Endothelial cell of umbilical vein (primary cell): ENCODE data around the gene PRKG1. TPM values are rescaled to one million over a fixed set of nuclear protein-coding genes. Genes with fewer than 3 reads are reported as not detected.

Experiments
- BruUV-seq: library from RNA; stranded (reverse); fragments of 400-500 nt; replicated peaks from 2 replicates; lab custom pipeline; 2021; lab: Mats Ljungman, UMichigan
- CTCF ChIA-PET: fragments of 300-600, 350-600 bp; sonication (Branson Sonifier 250); formaldehyde crosslinking; loops from one replicate; lab custom pipeline; 2021; ENCODE audit warnings: antibody characterized with exemption, inconsistent platforms; lab: Charles Lee
- POLR2A ChIA-PET: fragments of 300-600, 350-600 bp; sonication (Branson Sonifier 250); formaldehyde crosslinking; loops from one replicate; lab custom pipeline; 2021; ENCODE audit warnings: antibody characterized with exemption, inconsistent platforms; lab: Charles Lee
- DNase-seq: peaks from one replicate; pipeline ENCODE4 v3.0.0-alpha.2; 2011; ENCODE audit warnings: low read depth, low spot score
- FAIRE-seq: peaks from 2 replicates; lab custom pipeline; 2011; peaks lifted over from hg19 to GRCh38; lab: Jason Lieb, UNC
- H2AFZ ChIP-seq: 2 replicates; pipeline ENCODE4 v1.6.0; 2012; ENCODE audit warnings: low read depth, low read length, control low read depth, inconsistent platforms
- H3K27ac ChIP-seq: 2 replicates; pipeline ENCODE4 v1.5.1; 2011; ENCODE audit warnings: low read depth, mild to moderate bottlenecking, control low read depth, low read length, moderate library complexity; ENCODE audit not compliant: insufficient read depth
- H3K27me3 ChIP-seq, 2 experiments: 2 replicates each; pipeline versions ENCODE4 v1.6.0 to v1.6.1; 2011; ENCODE audit warnings: low read length in 2 of 2, mixed read lengths in 1 of 2; ENCODE audit not compliant: control insufficient read depth in 2 of 2, insufficient read depth in 2 of 2
- H3K36me3 ChIP-seq, 2 experiments: 2 replicates in 1 of 2; 3 replicates in 1 of 2; pipeline ENCODE4 v1.5.1; 2011; ENCODE audit warnings: low read length in 2 of 2, mild to moderate bottlenecking in 1 of 2, moderate library complexity in 1 of 2; ENCODE audit not compliant: control insufficient read depth in 2 of 2, insufficient read depth in 2 of 2; ENCODE audit errors: extremely low read depth in 1 of 2
- H3K4me1 ChIP-seq: 3 replicates; pipeline ENCODE4 v1.5.1; 2011; ENCODE audit warnings: mild to moderate bottlenecking, low read length; ENCODE audit not compliant: control insufficient read depth, insufficient read depth; ENCODE audit errors: extremely low read depth
- H3K4me2 ChIP-seq: 2 replicates; pipeline ENCODE4 v1.6.1; 2011; ENCODE audit warnings: low read length, control low read depth, mixed read lengths; ENCODE audit not compliant: insufficient read depth
- H3K4me3 ChIP-seq, 3 experiments: fragments of 200-600 bp in 1 of 3; sonication (generic), shearing (Covaris generic) in 1 of 3; replicated peaks in 1 of 3; 2 replicates each; pipeline ENCODE4 v1.5.1; 2011 to 2016; ENCODE audit warnings: control low read depth in 3 of 3, low read length in 3 of 3, mild to moderate bottlenecking in 2 of 3, inconsistent platforms in 1 of 3, low read depth in 1 of 3, moderate library complexity in 1 of 3; ENCODE audit not compliant: insufficient read depth in 1 of 3
- H3K79me2 ChIP-seq: 2 replicates; pipeline ENCODE4 v1.6.0; 2012; ENCODE audit warnings: low read length, inconsistent platforms; ENCODE audit not compliant: control insufficient read depth, insufficient read depth
- H3K9ac ChIP-seq: replicated peaks from 2 replicates; pipeline ENCODE3; 2011; ENCODE audit warnings: low read length, control low read depth; ENCODE audit not compliant: insufficient read depth; ENCODE audit errors: extremely low read depth
- H3K9me1 ChIP-seq: replicated peaks from 3 replicates; pipeline ENCODE4 v1.6.0; 2011; ENCODE audit warnings: mild to moderate bottlenecking, low read length; ENCODE audit not compliant: control insufficient read depth, insufficient read depth; ENCODE audit errors: extremely low read depth
- H3K9me3 ChIP-seq: replicated peaks from 2 replicates; pipeline ENCODE4 v1.5.1; 2012; ENCODE audit warnings: low read length, inconsistent platforms; ENCODE audit not compliant: control insufficient read depth, insufficient read depth
- H4K20me1 ChIP-seq: replicated peaks from 2 replicates; pipeline ENCODE3; 2011; ENCODE audit warnings: mild to moderate bottlenecking, low read length; ENCODE audit not compliant: control insufficient read depth, insufficient read depth; ENCODE audit errors: extremely low read depth
- CTCF ChIP-seq, 2 donors: IDR thresholded peaks; 1 replicate in 1 of 2; 2 replicates in 1 of 2; pipeline ENCODE4 v1.5.1; 2011; ENCODE audit warnings: low read length in 2 of 2, mild to moderate bottlenecking in 2 of 2, moderate library complexity in 2 of 2, control low read depth in 1 of 2, inconsistent platforms in 1 of 2, low read depth in 1 of 2; ENCODE audit not compliant: insufficient read depth in 1 of 2; ENCODE audit errors: extremely low read depth in 1 of 2
- EZH2 ChIP-seq: IDR thresholded peaks from 2 replicates; pipeline ENCODE4 v1.6.1; 2012; ENCODE audit warnings: borderline replicate concordance, low read depth, mild to moderate bottlenecking, moderate library complexity, low read length, inconsistent platforms; ENCODE audit not compliant: severe bottlenecking
- FOS ChIP-seq: IDR thresholded peaks from 2 replicates; pipeline ENCODE4 v1.6.1; 2011; ENCODE audit warnings: mild to moderate bottlenecking, low read length, moderate library complexity, borderline replicate concordance; ENCODE audit not compliant: insufficient read depth
- GATA2 ChIP-seq: IDR thresholded peaks from 2 replicates; pipeline ENCODE4 v1.7.0; 2011; ENCODE audit warnings: low read depth, mild to moderate bottlenecking, moderate library complexity, mixed read lengths, low read length; ENCODE audit not compliant: insufficient read length, insufficient read depth
- JUN ChIP-seq: IDR thresholded peaks from 2 replicates; pipeline ENCODE4 v1.6.1; 2011; ENCODE audit warnings: borderline replicate concordance, low read depth; ENCODE audit not compliant: insufficient read length, insufficient read depth
- MAX ChIP-seq: IDR thresholded peaks from 2 replicates; pipeline ENCODE4 v1.6.1; 2011; ENCODE audit not compliant: insufficient read depth, insufficient read length
- MYC ChIP-seq: IDR thresholded peaks from one replicate; pipeline ENCODE4 v1.6.1; 2011; ENCODE audit warnings: mild to moderate bottlenecking, low read depth, low read length
- POLR2A ChIP-seq: IDR thresholded peaks from 2 replicates; pipeline ENCODE4 v1.6.1; 2012; ENCODE audit warnings: low read depth, mild to moderate bottlenecking, control low read depth, low read length
- POLR2AphosphoS5 ChIP-seq: IDR thresholded peaks from 2 replicates; pipeline ENCODE4 v1.6.1; 2012; ENCODE audit warnings: low read depth, mild to moderate bottlenecking, control low read depth, low read length, moderate library complexity; ENCODE audit not compliant: insufficient read depth
- dilution Hi-C: fragments of 300-500 bp; cut with MboI; formaldehyde crosslinking; loops from one replicate; pipeline ENCODE4 v1.15.0; 2019; ENCODE audit warnings: low sequenced_read_pairs; ENCODE audit not compliant: extremely low pct_ligation_motif_present
- intact Hi-C: fragments of 100-400 bp; cut with micrococcal nuclease; formaldehyde crosslinking; loops from one replicate; pipeline ENCODE4 v1.10.0; 2022
- polyA plus RNA-seq, 4 experiments: library from polyadenylated mRNA; depleted of rRNA in 3 of 4; stranded (reverse) in 3 of 4; unstranded in 1 of 4; fragments of >200 nt; gene quantifications; 2 replicates each; pipeline versions ENCODE4 v1.2.1 to v1.2.3, GENCODE V29; 2011 to 2012; ENCODE audit warnings: missing spikeins in 1 of 4
- total RNA-seq: library from RNA; stranded (reverse); gene quantifications from 2 replicates; pipeline ENCODE4 v1.2.3, GENCODE V29; 2021

The PRKG1 gene
- total and polyA plus RNA-seq, 2 donors (not counting 3 experiments of a cell fraction or from before 2014, with no cell fraction given) = 0.01 to 0.18 TPM

GRCh38 chr10:51507476-51507875, 433.2 kb downstream of the PRKG1 start:
- FAIRE-seq (no peak), DNase-seq (no peak)
- Histone ChIP-seq H3K4me1 (no peaks in the 10 kb centered on the region), H4K20me1 (no peaks in the 10 kb centered on the region), H3K36me3 (no peaks in the 10 kb centered on the region), H3K79me2 (no peaks in the 10 kb centered on the region), H3K9me3 (no peaks in the 10 kb centered on the region), H2AFZ (no peak overlapping the region), H3K9me1 (no peaks in the 10 kb centered on the region), H3K27me3 (peaks cover 0 to 2% of the 10 kb centered on the region in 2 experiments), H3K4me2 (no peak overlapping the region), H3K4me3 (no peak overlapping the region), H3K9ac (no peak overlapping the region), H3K27ac (no peak overlapping the region)
- dilution Hi-C loops (no loop called here), intact Hi-C loops (no loop called here)
- no TSS peak for BruUV-seq
- no peak for TF ChIP-seq CTCF (IDR thresholded peaks at IDR 0.05; ENCODE audit: extremely low read depth in 1 of 2, insufficient read depth in 1 of 2, low read depth in 1 of 2, low read length in 2 of 2)
- TF ChIP-seq MYC = no peak
- TF ChIP-seq POLR2A = no peak
- no peak for TF ChIP-seq JUN
- no peak for TF ChIP-seq EZH2
- ChIA-PET POLR2A (no interaction called here), CTCF (no interaction called here)

GRCh38 chr10:51508156-51508555, 433.9 kb downstream of the PRKG1 start:
- no peak overlapping the region for H3K4me2 ChIP-seq
- TF ChIP-seq JUN = no peak
- TF ChIP-seq EZH2 = no peak
- TF ChIP-seq POLR2AphosphoS5 = no peak
- no peak for TF ChIP-seq MYC
- TF ChIP-seq FOS = no peak
- TF ChIP-seq CTCF (IDR thresholded peaks at IDR 0.05; ENCODE audit: extremely low read depth in 1 of 2, insufficient read depth in 1 of 2, low read depth in 1 of 2, low read length in 2 of 2) = no peak
- no peak for TF ChIP-seq MAX
- TF ChIP-seq POLR2A = no peak
- no peak for TF ChIP-seq GATA2
- no peaks in the 10 kb centered on the region for H4K20me1 ChIP-seq
- ChIA-PET CTCF (no interaction called here), POLR2A (no interaction called here)
- H3K36me3 ChIP-seq = no peaks in the 10 kb centered on the region
- FAIRE-seq (no peak), DNase-seq (no peak)
- H2AFZ ChIP-seq = no peak overlapping the region
- intact Hi-C loops = no loop called here
- no peaks in the 10 kb centered on the region for H3K9me1 ChIP-seq
- H3K9ac ChIP-seq = no peak overlapping the region
- BruUV-seq = no TSS peak
- H3K79me2 ChIP-seq = no peaks in the 10 kb centered on the region
- peaks cover 0 to 2% of the 10 kb centered on the region in 2 experiments for H3K27me3 ChIP-seq
- H3K9me3 ChIP-seq = no peaks in the 10 kb centered on the region
- no peaks in the 10 kb centered on the region for H3K4me1 ChIP-seq
- H3K4me3 ChIP-seq = no peak overlapping the region
- dilution Hi-C loops = no loop called here
- H3K27ac ChIP-seq = no peak overlapping the region
